Measurements from ENCODE around the gene KRT80.

DNA sequence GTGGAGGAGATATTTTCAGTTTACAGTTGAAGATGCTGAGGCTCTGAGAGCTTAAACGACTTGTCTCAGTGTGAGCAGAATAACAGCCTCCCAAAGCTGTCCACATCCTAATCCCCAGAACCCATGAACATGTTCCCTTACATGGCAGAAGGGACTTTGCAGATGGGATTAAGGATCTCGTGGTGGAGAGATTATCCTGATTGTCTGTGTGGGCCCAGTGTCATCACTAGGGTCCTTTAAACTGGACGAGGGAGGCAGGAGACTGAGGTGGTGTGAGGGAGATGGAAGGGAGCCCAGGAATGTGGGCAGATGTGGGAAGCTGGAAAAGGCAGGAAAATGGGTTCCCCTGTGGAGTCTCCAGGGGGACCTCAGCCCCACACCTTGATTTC lies 9.6 kb upstream of the KRT80 start:
- no peak for TF ChIP-seq POLR2A (IDR thresholded peaks at IDR 0.05)
- TF ChIP-seq CTCF (IDR thresholded peaks at IDR 0.05), result no peak

Data from vagina (tissue), 2 donors.